Measurements from ENCODE around the gene MPST. TPM values are rescaled to one million over a fixed set of nuclear protein-coding genes. Genes with fewer than 3 reads are reported as not detected.

Gene MPST
- total and polyA plus RNA-seq, 4 experiments from 2014 or later, result 3.7 to 7.4 (median 5.6) TPM

Other genes starting within 250 kb of the MPST start
- 10 to 100 TPM; 38.2 to 42.6 TPM for gene IFT27, start 243.6 kb upstream of the MPST start, total RNA-seq
- 10 to 100 TPM in 1 of 2 donors, 1 to 10 TPM in 1; 9.8 to 11.1 TPM for gene IFT27, start 243.6 kb upstream of the MPST start, polyA plus RNA-seq
- gene PVALB, start 202.7 kb upstream of the MPST start, total RNA-seq, result not detected
- not detected for gene PVALB, start 202.7 kb upstream of the MPST start, polyA plus RNA-seq
- gene NCF4, start 158.7 kb upstream of the MPST start, total RNA-seq, result 10 to 100 TPM; 16.6 to 17.5 TPM
- gene NCF4, start 158.7 kb upstream of the MPST start, polyA plus RNA-seq, result 10 to 100 TPM; 26.8 to 28.0 TPM
- gene CSF2RB, start 106.1 kb upstream of the MPST start, total RNA-seq, result 1 to 10 TPM; 1.2 TPM
- under 1 TPM in 1 of 2 donors, not detected in 1; 0.34 TPM for gene CSF2RB, start 106.1 kb upstream of the MPST start, polyA plus RNA-seq
- gene TST, start 295 bp upstream of the MPST start, total RNA-seq, result under 1 TPM; 0.29 to 0.58 TPM
- 1 to 10 TPM in 1 of 2 donors, under 1 TPM in 1; 0.34 to 1.4 TPM for gene TST, start 295 bp upstream of the MPST start, polyA plus RNA-seq
- gene KCTD17, start 32.0 kb downstream of the MPST start, total RNA-seq, result 10 to 100 TPM; 32.3 to 33.4 TPM
- 10 to 100 TPM in 1 of 2 donors, 1 to 10 TPM in 1; 9.0 to 13.2 TPM for gene KCTD17, start 32.0 kb downstream of the MPST start, polyA plus RNA-seq
- under 1 TPM; 0.61 to 0.90 TPM for gene TMPRSS6, start 90.0 kb downstream of the MPST start, total RNA-seq
- not detected for gene TMPRSS6, start 90.0 kb downstream of the MPST start, polyA plus RNA-seq
- 10 to 100 TPM; 55.4 to 63.8 TPM for gene IL2RB, start 130.2 kb downstream of the MPST start, total RNA-seq
- 100 to 1,000 TPM in 1 of 2 donors, 10 to 100 TPM in 1; 37.6 to 107 TPM for gene IL2RB, start 130.2 kb downstream of the MPST start, polyA plus RNA-seq
- gene C1QTNF6, start 168.5 kb downstream of the MPST start, total RNA-seq, result 10 to 100 TPM; 23.1 to 24.8 TPM
- under 1 TPM; 0.49 to 0.89 TPM for gene C1QTNF6, start 168.5 kb downstream of the MPST start, polyA plus RNA-seq
- gene SSTR3, start 192.7 kb downstream of the MPST start, total RNA-seq, result 1 to 10 TPM; 8.2 to 9.3 TPM
- 1 to 10 TPM in 1 of 2 donors, under 1 TPM in 1; 0.50 to 1.4 TPM for gene SSTR3, start 192.7 kb downstream of the MPST start, polyA plus RNA-seq
- 100 to 1,000 TPM; 304 to 318 TPM for gene RAC2, start 224.5 kb downstream of the MPST start, total RNA-seq
- 100 to 1,000 TPM; 724 to 917 TPM for gene RAC2, start 224.5 kb downstream of the MPST start, polyA plus RNA-seq